VCaP (cell line): ENCODE results near the gene KPTN.

ENCODE experiments used
- H3K27ac ChIP-seq: fragments of 450-650 bp; 2 replicates; pipeline ENCODE4 v1.5.1; 2017
- TF ChIP-seq, protein P1 (sequence below): fragments of 450-650 bp; conservative IDR thresholded peaks from 2 replicates; pipeline ENCODE4 v1.5.1; 2017; ENCODE audit warnings: mild to moderate bottlenecking, moderate library complexity

Gene KPTN

DNA sequence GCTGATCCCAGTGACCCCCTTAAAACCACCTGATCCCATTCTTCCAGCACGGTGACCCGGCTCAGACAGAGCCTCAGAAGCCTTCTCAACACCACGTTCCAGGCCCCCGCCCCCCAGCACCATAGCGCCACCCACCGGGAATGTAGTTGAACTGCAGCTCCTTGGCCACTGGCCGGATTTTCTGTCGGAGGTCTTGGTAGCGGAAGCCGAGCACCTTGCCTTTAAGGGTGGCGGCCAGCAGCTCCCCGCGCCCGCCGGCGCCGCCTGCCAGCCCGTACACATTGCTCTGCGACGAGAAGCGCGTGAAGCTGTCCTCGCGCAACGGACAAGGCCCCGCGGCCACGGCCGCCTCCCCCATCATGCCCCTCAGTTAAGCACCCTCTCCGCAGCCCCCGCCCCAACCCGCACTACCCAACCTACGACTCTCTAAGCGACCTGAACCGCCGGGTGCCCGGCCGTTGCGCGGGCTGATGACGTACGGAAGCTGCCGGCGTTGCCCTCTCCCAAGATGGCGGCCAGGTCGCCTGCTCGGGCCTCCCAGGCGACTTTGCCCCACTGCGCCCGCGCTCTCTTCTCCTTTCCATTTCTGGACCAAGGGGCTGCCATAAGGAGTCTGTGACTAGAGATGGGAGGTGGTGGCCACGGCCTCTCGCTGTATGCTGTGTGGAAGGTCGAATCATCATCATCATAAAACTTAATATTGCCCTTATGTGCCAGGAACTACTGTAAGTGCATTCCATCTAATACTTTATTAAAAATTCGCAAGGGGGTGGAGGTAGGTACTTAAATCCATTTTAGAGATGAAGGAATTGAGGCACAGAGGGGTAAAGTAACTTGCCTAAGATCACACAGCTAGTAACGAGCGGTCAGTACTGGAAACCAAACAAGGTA is at the start of gene KPTN:
Gene KPTN, minus strand, starts transcription at position 420 of the 891 bp plus-strand sequence. Its CDS starts 59 bp downstream, at position 361.
- TF ChIP-seq, protein P1, sequence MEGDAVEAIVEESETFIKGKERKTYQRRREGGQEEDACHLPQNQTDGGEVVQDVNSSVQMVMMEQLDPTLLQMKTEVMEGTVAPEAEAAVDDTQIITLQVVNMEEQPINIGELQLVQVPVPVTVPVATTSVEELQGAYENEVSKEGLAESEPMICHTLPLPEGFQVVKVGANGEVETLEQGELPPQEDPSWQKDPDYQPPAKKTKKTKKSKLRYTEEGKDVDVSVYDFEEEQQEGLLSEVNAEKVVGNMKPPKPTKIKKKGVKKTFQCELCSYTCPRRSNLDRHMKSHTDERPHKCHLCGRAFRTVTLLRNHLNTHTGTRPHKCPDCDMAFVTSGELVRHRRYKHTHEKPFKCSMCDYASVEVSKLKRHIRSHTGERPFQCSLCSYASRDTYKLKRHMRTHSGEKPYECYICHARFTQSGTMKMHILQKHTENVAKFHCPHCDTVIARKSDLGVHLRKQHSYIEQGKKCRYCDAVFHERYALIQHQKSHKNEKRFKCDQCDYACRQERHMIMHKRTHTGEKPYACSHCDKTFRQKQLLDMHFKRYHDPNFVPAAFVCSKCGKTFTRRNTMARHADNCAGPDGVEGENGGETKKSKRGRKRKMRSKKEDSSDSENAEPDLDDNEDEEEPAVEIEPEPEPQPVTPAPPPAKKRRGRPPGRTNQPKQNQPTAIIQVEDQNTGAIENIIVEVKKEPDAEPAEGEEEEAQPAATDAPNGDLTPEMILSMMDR, result peak; percentile 97
- H3K27ac ChIP-seq, result peak within 1 kb of the TSS; percentile 94

DNA sequence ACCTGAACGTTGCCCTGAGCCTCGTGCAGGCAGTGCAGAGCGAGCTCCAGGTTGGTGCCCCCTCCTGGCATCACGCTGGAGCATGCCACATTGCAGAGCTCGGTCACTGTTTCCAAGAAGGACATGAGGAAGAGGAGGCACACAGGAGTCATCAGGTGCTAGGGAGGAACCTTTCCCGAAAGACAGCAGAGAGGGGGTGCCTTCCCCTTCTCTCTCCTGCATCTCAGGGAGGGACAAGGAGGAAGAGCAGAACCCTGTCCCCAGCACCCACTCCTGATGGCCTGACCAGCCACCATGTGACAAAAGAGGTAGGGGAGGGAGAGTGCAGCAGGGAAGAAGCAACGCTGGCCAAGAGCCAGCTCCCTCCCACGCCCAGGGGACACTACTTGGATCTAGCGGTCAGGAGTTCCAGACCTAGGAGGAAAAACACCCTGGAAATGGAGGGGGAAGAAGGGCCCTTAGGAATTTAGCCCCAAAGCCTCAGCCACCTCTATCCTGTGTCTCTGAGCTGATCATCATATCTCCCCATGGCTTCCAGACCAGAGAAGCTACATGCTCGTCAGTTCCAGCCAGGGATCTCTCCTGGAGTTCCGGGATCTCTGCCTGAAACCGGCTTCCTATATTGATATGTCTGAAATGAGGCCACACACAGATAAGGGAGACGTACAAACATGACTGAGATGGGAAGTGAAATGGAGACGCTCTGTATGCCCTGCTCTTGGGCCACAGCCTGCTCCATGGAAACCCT is 47.8 kb upstream of the KPTN start:
- TF ChIP-seq, protein P1, result no peak
- H3K27ac ChIP-seq, result peak overlapping the region; percentile 53

DNA sequence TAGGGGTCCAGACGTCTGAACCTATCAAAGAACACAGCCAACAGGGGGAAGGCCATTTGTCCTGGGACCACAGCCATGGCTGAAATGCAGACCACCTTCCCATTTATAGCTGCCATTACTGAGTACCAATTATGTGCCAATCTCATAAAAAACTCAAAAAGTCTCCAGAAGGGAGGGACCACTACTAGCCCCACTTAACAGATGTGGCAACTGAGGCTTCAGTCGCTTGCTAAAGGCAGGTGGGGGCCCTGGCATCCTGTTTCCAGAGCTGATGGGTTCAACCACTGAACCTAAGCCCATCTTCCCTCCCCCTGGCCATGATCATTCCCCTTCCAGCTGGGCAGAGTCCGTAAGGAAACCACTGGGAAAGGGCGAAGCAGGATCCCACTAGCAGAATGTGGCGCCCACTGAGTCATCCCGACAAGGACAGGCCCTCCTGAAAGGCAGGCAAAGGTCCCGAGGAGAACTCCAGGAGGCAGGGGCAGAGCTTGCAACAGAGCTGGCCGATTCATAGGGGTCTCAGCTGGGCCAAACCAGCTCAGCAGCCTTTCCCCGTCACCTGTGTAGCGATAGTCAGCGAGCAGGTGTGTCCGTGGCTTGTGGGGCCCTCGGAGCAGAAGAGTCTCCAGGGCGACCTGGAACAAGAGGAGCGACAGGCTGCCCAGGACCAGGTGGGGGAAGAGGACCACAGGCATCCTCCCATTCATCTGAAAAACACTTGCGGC is 45.2 kb upstream of the KPTN start:
- no peak overlapping the region for H3K27ac ChIP-seq
- TF ChIP-seq, protein P1, result no peak

DNA sequence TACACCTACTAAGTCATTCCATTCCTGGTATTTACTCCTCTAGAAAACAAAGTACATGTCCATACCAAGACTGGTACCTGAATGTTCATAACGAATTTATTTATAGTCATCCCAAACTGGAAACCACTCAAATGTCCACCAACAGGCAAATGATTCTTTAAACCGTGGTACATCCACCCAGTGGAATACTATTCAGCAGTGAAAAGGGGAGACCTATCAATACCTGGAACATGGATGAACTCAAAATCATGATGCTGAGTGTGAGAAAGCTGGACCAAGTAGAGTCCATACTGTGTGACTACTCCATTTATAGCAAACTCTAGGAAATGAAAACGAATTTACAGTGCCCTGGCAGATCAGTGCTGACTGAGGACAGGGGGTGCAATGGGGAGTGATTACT is 42.8 kb upstream of the KPTN start:
- H3K27ac ChIP-seq, result no peak overlapping the region
- TF ChIP-seq, protein P1, result no peak

DNA sequence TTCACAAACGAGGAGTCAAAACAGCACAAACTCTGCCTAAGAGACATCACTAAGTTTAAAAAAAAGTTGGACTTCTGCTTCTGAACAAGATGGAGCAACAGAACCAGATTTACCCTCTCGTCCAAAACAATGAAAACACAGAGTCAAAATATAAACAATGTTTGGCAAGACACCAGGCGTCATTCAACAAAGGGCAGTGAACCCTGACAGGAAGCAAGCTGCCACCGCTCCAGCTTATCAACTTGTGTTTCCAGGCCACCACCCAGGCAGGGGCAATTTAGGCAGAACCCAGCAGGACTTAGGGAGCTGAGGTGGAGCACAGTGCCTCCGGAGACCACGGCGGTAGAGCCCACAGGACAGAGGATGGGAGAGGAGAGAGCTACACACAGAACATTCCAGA is 39.5 kb upstream of the KPTN start:
- peak overlapping the region; percentile 78 for H3K27ac ChIP-seq
- TF ChIP-seq, protein P1, result no peak

DNA sequence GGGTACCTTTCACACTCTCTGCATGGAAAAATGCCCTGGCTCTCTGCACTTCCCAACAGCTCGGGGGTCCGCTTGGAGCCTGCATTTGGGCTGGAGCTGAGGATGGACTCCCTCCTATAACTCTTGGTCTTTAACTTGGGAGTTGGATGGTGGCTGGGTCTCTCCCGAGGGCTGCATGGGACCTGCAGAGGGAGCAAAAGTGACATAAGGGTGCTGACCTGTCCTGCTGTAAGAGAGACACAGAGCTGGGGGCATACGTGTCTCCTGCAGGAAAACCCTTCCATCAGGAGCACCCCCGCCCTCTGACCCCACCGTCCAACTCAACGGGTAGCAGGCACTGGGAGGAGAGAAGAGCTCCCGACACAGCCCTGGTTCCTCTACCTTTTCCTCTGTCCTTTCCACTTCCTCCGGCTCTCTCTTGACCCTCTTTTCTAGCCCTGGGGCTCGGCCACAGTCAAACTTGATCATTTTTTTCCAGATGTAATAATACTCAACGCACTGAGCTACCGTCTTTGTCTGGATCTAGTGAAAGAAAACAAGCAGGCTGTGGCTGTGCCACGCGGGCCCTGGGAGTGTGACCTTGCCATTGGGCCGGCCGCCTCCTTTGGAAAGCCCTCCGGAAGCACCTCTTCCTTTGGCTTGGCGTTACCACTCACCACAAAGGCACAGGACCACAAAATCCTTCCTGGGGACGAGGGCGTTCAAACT is 37.6 kb upstream of the KPTN start:
- no peak overlapping the region for H3K27ac ChIP-seq
- TF ChIP-seq, protein P1, result no peak
